Endodermal cell (in vitro differentiated cells): ENCODE results near the gene MT2A. TPM values are rescaled to one million over a fixed set of nuclear protein-coding genes. Genes with fewer than 3 reads are reported as not detected.

ENCODE experiments used
- DNase-seq: peaks from one replicate; pipeline ENCODE4 v3.0.0-alpha.2; 2017
- H3K27ac ChIP-seq: 2 replicates; pipeline ENCODE4 v1.5.1; 2013; ENCODE audit warnings: mild to moderate bottlenecking, low read depth, low read length, moderate library complexity
- H3K27me3 ChIP-seq: 2 replicates; pipeline ENCODE4 v1.6.1; 2013; ENCODE audit warnings: mild to moderate bottlenecking, low read length, moderate library complexity; ENCODE audit not compliant: insufficient read depth, control insufficient read depth, poor library complexity, severe bottlenecking
- H3K36me3 ChIP-seq: 2 replicates; pipeline ENCODE4 v1.7.0; 2013; ENCODE audit warnings: mild to moderate bottlenecking, low read length, moderate library complexity; ENCODE audit not compliant: control insufficient read depth, insufficient read depth
- H3K4me1 ChIP-seq: one replicate; pipeline ENCODE4 v1.7.0; 2013; ENCODE audit warnings: low read length; ENCODE audit not compliant: control insufficient read depth, insufficient read depth
- H3K4me3 ChIP-seq: 2 replicates; pipeline ENCODE4 v1.5.1; 2013; ENCODE audit warnings: mild to moderate bottlenecking, low read length, moderate library complexity
- H3K9ac ChIP-seq: 2 replicates; pipeline ENCODE4 v1.6.1; 2013; ENCODE audit warnings: mild to moderate bottlenecking, low read length, moderate library complexity; ENCODE audit not compliant: poor library complexity, severe bottlenecking; ENCODE audit errors: extremely low read depth
- H3K9me3 ChIP-seq: 2 replicates; pipeline ENCODE4 v1.6.1; 2013; ENCODE audit warnings: mild to moderate bottlenecking, low read length, moderate library complexity; ENCODE audit not compliant: control insufficient read depth
- H3K27ac Mint-ChIP-seq: 2 replicates; pipeline ENCODE4 v1.8.0; 2020; ENCODE audit warnings: mixed read lengths
- H3K27me3 Mint-ChIP-seq: 2 replicates; pipeline ENCODE4 v1.8.0; 2021; ENCODE audit warnings: mild to moderate bottlenecking, mixed read lengths; ENCODE audit not compliant: insufficient read depth
- H3K36me3 Mint-ChIP-seq: 2 replicates; pipeline ENCODE4 v1.8.0; 2020; ENCODE audit warnings: low read depth, mixed read lengths
- H3K4me1 Mint-ChIP-seq: 2 replicates; pipeline ENCODE4 v1.8.0; 2020; ENCODE audit warnings: mixed read lengths
- H3K4me3 Mint-ChIP-seq: 2 replicates; pipeline ENCODE4 v1.8.0; 2020; ENCODE audit warnings: mild to moderate bottlenecking, moderate library complexity, mixed read lengths
- H3K9me3 Mint-ChIP-seq: 2 replicates; pipeline ENCODE4 v1.8.0; 2020; ENCODE audit warnings: mild to moderate bottlenecking, mixed read lengths
- CTCF ChIP-seq: fragments of 200-600 bp; sonication (generic); conservative IDR thresholded peaks from 2 replicates; pipeline ENCODE4 v1.5.0; 2021; ENCODE audit warnings: antibody characterized with exemption, mild to moderate bottlenecking
- WGBS, 2 experiments: methylation state at CpG; one replicate each; pipeline versions ENCODE4 v1.1.5 to v1.1.7; 2013; ENCODE audit warnings: missing lambda C conversion rate in 2 of 2, mixed read lengths in 1 of 2; ENCODE audit not compliant: insufficient coverage in 1 of 2, insufficient read length in 1 of 2; 5-methylcytosine and 5-hydroxymethylcytosine counted together
- total RNA-seq, 2 donors: library from RNA; stranded (reverse); fragmentation: NEBNext Ultra II Directional in 1 of 2; extraction: Animal tissue kit (Norgen Biotek cat#: 25700) in 1 of 2; gene quantifications; 2 replicates in 1 of 2; 3 replicates in 1 of 2; pipeline ENCODE4 v1.2.1, GENCODE V29; 2021

The MT2A gene
- total RNA-seq, 2 donors from 2014 or later = 6.8 TPM; not detected in 1

- Histone ChIP-seq H3K27me3 (peaks cover 94% of the 10 kb centered on the region), H3K9ac (no peak overlapping the region), H3K27ac (no peak overlapping the region), H3K36me3 (no peaks in the 10 kb centered on the region), H3K4me1 (no peaks in the 10 kb centered on the region), H3K4me3 (no peak overlapping the region), H3K9me3 (no peaks in the 10 kb centered on the region)
- no peak overlapping the region for H3K27ac Mint-ChIP-seq
- 86 to 95% methylated on average over 1 to 3 of the region's 3 CpGs for WGBS, 2 experiments
- no peak overlapping the region for H3K4me3 Mint-ChIP-seq
- H3K9me3 Mint-ChIP-seq = no peaks in the 10 kb centered on the region
- H3K36me3 Mint-ChIP-seq = no peaks in the 10 kb centered on the region
- no peaks in the 10 kb centered on the region for H3K4me1 Mint-ChIP-seq
- DNase-seq = no peak
- peaks cover 92% of the 10 kb centered on the region for H3K27me3 Mint-ChIP-seq
- no peak for TF ChIP-seq CTCF
These were observed 41.4 kb downstream of the MT2A start for GRCh38 chr16:56649820-56650219.

- no peak within 1 kb of the TSS for H3K9ac ChIP-seq
- DNase-seq = no peak
- no peaks in the 10 kb centered on the region for H3K36me3 Mint-ChIP-seq
- 82 to 94% methylated on average over 3 to 7 of the region's 7 CpGs for WGBS, 2 experiments
- no peak for TF ChIP-seq CTCF
- peaks cover 85% of the 10 kb centered on the region for H3K27me3 Mint-ChIP-seq
- peaks cover 89% of the 10 kb centered on the region for H3K27me3 ChIP-seq
- no peaks in the 10 kb centered on the region for H3K4me1 ChIP-seq
- H3K4me3 Mint-ChIP-seq = no peak within 1 kb of the TSS
- H3K4me3 ChIP-seq = no peak within 1 kb of the TSS
- no peak within 1 kb of the TSS for H3K27ac Mint-ChIP-seq
- no peaks in the 10 kb centered on the region for H3K9me3 ChIP-seq
- H3K9me3 Mint-ChIP-seq = no peaks in the 10 kb centered on the region
- no peak within 1 kb of the TSS for H3K27ac ChIP-seq
- H3K4me1 Mint-ChIP-seq = no peaks in the 10 kb centered on the region
- no peaks in the 10 kb centered on the region for H3K36me3 ChIP-seq
These were observed 43.2 kb downstream of the MT2A start, which contains the start of gene MT1B for GRCh38 chr16:56651586-56651985. Gene MT1B (plus strand): TSS chr16:56651886. CDS start chr16:56651954, 68 bp downstream.

GRCh38 chr16:56652600-56652999 is 44.2 kb downstream of the MT2A start:
- H3K27me3 Mint-ChIP-seq = peaks cover 80% of the 10 kb centered on the region
- TF ChIP-seq CTCF = no peak
- no peak overlapping the region for H3K4me3 Mint-ChIP-seq
- H3K9me3 Mint-ChIP-seq = no peaks in the 10 kb centered on the region
- H3K4me1 Mint-ChIP-seq = no peaks in the 10 kb centered on the region
- H3K9me3 ChIP-seq = no peaks in the 10 kb centered on the region
- no peaks in the 10 kb centered on the region for H3K36me3 Mint-ChIP-seq
- H3K9ac ChIP-seq = no peak overlapping the region
- H3K4me1 ChIP-seq = no peaks in the 10 kb centered on the region
- H3K4me3 ChIP-seq = no peak overlapping the region
- no peak overlapping the region for H3K27ac Mint-ChIP-seq
- peaks cover 88% of the 10 kb centered on the region for H3K27me3 ChIP-seq
- 91% methylated on average over 1 of the region's 1 CpG; no CpG with 5 or more reads in 1 of the 2 experiments for WGBS, 2 experiments
- no peak overlapping the region for H3K27ac ChIP-seq
- DNase-seq = no peak
- H3K36me3 ChIP-seq = no peaks in the 10 kb centered on the region
